Measurements from ENCODE around the gene H1-8.

- TF ChIP-seq YY1 (IDR thresholded peaks at IDR 0.05; ENCODE audit: insufficient read depth, insufficient read length) (no peak), ZNF274 (IDR thresholded peaks at IDR 0.05; ENCODE audit: low read depth, low read length) (no peak), SUZ12 (IDR thresholded peaks at IDR 0.05; ENCODE audit: extremely low read depth, insufficient read depth, insufficient read length) (no peak)
Observed at GRCh38 chr3:129521611-129522010, 21.4 kb upstream of the H1-8 start.

Data from NT2/D1 (cell line).